GM18526 (cell line): ENCODE measurements around the gene ENHO.

Experiments
- POLR2A ChIP-seq: IDR thresholded peaks from 3 replicates; pipeline ENCODE4 v1.6.1; 2011; ENCODE audit not compliant: insufficient read length; ENCODE audit errors: extremely low read depth

The ENHO gene

DNA sequence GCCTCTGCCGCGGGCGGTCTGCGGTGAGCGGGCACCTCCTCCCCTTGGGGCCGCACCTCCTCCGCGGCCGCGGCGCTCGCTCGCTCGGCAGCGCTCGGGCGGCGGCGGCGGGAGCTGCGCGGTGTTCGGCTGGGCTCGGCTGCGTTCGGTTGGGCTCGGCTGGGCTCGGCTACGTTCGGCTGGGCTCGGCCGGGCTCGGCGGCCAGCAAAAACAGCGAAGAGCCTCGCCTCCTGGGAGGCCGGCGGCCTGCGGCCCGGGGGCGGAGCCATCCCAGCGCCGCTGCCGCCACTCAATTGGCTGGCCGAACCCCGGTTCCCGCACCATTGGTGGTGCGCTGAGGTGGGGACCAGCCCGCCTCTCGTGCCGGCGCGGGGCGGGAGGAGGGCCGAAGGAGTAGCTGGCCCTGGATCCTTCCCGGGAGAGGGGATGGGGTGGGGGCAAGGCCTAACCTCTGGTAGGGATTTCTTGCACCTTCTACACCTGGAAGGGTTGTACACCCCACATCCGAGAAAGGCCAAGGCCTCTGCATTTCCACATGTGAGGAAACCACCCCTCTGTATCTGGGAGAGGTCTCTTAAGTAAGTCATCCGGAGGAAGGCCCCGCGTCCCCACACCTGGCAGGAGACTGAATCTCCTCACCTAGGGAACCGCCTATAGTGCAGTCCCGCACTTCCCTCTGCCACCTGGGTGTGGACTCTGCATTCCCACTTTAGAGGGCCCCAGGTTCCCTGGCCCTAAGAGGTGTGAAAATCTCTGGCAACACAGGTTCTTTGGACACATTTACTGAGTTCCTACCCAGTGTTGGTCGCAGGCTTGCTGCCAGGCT, at the start of gene ENHO:
TSS of gene ENHO (minus strand) at position 20 of the 827 bp plus-strand sequence. CDS start 1,295 bp downstream, outside the sequence.
- no peak for TF ChIP-seq POLR2A

DNA sequence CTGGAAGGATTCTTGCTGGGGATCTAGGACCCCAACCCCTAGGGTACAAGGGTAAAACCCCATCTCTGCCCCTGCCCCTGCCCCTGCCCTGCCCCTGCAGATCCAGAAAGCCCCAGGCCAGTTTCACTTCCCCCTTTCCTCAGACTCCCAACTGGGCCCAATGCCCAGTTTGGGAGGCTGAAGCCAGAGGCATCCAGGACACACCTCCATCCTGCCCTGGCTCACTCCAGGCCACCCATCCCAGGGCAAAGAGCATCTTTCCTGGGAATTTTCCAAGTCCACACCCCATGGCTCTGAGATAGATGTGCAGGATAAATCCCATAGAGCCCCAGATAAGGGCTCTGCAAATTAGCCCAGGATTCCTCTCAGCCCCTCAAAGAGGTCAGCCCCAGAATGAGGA, 49.3 kb upstream of the ENHO start:
- TF ChIP-seq POLR2A, result no peak

DNA sequence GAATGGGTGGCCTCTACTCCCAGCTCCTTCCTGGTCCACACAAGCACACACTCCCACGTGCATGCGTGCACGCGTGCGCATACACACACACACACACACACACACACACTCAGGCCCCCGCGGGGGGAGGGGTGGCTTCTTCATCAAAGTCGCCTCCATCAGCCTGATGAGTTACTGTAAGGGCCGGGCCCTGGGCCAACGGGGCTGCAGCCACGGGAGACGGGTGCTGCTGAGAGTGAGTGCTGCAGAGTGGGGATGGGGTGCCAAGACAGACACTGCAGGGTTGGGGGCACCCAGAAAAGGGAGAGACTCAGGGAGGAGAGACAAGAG, 48.7 kb upstream of the ENHO start:
- TF ChIP-seq POLR2A, result no peak

DNA sequence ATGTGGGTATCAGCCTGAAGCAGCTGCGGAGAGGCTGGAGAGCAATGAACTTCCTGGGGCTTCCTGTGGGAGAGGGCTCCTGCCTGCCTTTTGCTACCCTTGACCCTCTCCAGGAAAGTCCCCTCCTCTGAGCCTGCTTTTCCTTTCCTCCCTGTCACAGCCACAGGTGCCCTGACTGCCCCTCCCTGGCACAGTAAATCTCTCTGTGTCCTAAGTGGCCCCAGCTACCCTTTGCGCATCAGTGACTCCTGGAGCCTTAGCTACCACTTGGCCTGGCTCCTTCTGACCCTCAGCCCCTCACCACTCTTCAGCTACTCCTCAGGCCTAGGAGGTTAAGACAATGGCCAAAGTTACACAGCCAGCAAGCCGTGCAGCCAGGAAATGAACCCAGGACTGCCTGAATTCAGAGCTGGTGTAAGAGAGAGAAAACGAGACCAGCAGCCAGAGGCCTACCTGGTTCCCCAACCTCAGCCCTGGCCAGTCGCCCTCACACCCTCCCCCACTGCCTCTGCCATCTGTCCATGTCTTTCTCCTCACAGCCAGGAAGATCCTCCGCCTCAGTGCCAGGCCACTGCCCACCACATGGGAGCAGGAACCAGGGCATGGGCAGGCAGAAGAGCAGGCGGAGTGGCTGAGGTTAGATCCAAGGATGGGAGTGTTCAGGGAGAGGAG, 48.2 kb upstream of the ENHO start:
- no peak for TF ChIP-seq POLR2A

DNA sequence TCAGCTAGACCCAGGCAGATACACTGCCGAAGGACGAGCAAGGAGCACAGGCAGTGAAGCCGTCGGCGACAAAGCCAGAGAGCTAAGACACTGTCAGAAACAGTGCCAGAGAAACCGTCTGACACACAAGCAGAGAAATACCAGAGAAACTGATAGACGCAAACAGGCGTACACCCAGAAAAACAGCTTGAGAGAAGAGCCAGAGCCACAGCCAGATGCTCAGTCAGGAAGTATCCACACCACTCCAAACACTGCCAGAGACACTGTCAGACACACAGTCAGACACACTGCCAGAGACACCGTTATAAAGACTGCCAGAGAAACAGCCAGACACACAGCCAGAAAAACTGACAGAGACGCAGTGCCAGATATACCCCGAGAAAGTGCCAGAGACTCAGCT, 47.6 kb upstream of the ENHO start:
- no peak for TF ChIP-seq POLR2A

DNA sequence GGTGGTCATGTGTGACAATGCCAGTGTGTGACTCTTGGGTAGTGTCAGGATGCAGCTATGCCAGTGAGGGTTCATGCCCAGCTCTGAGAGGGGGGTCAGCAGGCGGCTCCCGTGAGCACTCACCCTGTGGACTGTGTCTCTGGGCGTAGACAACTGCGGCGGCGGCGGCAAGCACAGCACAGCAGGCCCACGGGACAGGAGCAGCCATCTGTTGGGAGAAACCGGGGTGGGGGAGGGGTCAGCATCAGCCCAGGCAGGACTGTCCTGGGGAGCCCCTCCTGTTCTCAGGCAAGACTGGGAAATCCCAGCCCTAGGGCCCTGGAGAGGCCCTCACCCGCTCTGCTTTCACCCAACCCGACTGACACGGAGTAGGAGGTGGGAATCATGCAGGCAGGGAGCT, 46.0 kb upstream of the ENHO start:
- TF ChIP-seq POLR2A, result no peak

DNA sequence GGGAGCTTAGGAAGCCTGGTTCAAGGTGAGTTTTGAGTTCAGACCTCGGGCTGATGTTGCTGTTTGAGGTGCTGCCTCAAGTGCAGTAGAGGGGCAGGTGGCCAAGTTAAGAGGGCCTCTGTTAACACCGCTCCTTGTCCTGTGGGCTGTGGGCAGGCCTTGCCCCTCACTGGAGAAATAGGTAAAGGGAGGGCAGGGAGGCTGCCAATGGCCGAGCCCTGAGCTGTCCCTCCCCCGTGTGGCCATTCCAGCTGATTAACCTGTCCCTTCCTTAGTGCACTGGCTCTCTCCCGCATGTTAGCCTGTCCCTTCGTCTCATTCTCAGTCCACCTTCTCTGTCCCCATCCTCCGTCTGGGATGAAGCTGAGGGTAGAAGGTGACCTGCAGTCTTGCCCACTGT, 45.3 kb upstream of the ENHO start:
- no peak for TF ChIP-seq POLR2A

DNA sequence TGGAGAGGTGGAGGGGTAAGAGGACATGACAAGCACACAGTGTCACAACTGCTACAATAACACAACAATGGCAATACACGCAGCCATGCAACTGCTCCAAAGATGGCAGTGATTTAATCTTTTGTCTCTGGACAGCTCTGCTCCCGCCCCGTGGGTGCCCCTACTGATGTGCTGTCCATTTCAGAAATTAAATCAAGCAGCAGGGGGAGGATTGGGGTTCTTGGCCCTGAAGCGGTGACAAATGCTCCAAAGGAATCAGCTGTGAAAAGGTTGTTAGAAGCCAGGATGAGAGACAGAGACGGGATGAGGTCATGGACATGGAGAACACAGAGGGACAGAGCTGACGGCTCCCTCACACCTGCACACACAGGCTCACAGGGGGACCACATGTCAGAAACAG, 44.2 kb upstream of the ENHO start:
- no peak for TF ChIP-seq POLR2A

DNA sequence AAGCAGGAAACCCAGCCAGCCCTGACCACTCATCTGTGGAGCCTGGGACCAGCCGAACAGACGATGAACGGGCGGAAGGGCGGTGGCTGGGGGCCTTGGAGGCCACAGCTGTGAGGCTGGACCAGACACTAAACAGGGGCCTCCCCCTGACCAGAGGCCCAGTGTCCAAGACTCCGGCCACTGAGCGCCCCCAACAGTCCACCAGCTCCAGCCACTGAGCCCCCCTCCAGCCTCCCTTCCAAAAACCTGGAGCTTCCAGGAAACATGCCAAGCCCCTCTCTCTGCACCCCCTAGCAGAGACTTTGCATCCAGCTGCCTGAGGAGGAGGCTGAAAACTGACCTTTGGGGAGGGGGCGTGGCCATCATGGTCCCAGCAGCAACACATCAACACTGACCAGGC, 43.5 kb upstream of the ENHO start:
- no peak for TF ChIP-seq POLR2A

DNA sequence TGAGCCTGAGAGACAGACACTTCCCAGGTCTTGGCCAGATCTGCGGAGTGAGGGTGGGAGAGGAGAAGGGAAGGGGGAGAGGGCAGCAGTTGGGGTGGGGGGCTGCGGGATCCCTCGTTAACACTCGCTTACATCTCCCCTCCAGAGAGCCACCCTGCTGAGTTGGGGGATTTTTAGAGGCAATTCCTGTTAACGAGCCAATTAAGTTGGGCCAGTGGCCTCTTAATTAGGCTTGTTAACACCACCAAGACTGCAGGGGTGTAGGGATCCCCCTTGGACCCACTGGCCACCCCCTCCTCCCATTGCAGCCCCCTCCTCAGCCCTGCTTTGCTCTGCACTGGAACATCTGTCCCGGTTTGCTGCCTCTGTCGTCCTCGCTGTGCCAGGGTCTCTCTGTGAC, 43.1 kb upstream of the ENHO start:
- no peak for TF ChIP-seq POLR2A

DNA sequence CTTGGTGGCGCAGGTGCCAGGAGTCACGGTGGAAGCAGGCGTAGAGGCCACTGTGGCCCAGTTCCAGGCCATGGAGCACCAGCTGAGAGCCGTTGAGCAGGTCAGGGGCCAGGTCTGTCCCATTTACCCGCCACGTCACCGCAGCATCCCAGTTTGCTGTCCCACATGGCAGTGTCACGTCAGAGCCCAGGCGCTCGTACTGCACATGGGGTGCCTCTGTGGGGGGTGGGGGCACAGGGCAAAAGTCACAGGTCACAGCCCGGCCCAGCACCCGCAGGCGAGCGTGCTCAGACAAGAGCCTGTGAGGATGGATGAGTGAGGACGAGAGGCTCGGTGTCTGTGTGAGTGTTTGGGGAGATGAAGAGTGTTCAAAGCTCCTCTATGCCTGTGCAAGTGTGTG, 41.8 kb upstream of the ENHO start:
- TF ChIP-seq POLR2A, result no peak

DNA sequence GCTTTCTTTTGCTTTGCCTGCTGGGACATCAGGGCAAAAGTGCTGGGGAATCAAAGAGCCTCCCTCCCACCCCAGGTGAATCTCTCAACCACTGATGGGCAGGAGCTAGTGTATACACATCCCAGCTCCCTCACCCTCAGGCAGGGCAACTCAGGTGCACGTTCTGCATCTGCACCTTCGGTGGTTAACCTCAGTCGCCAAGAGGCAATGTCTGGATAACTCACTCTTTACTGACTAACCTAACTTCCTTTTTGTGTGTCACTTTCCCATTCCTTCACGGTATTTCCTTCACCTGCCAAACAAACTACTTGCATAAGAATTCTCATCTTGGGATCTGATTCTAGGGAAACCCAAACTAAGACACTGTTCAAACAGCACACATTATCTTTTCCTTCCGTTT, 40.5 kb upstream of the ENHO start:
- TF ChIP-seq POLR2A, result no peak

DNA sequence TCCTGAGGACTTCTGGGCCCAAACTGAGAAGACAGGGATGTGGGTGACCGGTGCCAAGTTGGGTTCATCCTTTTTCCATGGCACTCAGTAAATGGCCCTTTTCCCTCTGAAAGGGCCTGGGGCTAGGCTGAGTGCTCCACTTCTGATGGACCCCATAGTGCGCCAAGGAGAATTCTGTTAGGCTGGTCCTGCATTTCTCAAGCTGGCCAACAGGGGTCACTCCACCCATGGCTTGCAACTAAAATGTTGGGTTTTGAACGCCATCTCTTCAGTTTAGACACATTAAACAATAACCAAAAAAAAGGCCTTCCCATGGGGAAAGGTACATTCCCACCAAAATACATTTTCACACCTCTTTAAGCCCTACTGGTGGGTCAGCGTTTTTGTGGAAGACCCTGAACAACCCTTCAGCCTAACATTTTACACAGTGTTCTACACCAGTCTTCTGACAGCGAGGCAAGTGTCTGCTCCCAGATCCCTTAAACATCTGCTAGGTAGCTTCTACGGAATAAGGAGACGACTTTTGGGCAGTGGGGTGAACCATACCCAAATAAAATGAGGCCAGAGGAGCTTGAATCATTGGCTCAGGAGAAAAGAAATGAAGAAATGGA, 39.5 kb upstream of the ENHO start:
- TF ChIP-seq POLR2A, result no peak

DNA sequence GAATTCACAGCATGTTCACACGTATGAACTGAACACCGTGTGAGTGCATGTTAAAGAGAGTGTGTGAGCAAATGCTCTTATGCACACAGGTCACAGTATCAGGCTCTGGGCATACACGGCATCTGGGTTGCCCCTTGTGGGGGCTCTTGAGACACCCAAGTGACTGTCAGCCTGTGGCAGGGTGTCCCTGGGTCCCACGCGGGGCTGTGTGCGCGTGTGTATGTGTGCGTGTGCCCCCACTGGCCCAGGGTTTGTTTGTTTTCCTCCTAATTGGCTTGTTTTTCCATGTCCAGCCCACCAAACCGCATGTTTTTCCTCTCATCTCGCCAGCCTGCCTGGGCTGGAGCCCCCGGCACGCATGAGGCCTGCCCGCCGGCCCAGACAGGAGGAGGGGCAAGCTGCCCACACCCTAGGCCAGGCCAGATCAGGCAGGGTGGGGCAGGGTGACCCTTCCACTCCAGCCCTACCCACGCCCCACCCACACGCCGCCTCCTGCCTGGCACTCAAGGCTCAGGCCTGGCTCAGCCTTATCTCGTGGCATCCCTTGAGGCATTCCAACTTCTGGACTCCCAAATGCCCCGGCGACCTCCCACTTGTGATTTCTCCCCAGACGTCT, 37.9 kb upstream of the ENHO start:
- TF ChIP-seq POLR2A, result no peak

DNA sequence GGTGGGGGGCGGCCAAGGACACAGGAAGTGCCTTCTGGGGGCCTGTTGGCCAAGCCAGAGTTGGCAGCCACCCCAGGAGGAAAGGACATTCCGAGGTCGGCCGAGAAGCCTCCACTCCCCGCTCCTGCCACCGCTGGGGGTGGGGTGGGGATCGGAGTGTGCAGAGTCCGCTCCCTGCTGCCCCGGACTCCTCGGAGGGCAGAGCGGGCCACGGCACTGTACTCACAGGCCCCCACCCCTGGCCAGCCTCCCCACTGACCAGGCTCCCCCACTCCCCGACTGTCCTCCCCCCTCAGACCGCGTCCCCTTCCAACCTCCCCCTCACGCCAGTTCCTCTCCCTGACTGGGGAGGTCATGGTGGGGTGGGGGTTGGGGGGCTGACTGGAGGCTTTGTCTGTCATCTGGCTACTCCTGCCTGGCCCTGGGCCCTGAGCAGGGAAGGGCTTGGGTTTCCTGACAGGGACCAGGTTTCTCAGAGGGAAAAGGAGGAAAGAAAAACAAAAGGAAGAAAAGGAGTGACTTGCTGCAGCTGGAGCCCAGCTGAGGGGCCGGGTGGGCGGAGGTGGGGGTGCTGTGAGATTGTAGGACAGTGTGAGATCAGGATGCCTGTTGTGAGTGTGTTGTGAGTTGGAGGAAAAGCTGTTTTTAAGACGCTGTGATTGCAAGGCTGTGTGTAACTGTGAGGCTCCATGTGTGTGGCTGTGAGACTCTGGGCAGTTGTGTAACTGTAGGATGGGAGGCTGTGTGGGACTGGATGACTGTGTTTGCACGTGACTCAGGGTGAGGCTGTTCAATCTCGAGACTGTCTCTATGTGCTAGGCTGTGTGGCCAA, 37.0 kb upstream of the ENHO start:
- TF ChIP-seq POLR2A, result no peak
